Activated CD4-positive, alpha-beta T cell treated with anti-CD3 and anti-CD28 coated beads, Interleukin-2, Interleukin-4, amounts not matched to agents 100 ng/mL and 50 ng/mL, durations not matched to agents 16 hours and 8 hours (primary cell): ENCODE measurements around the gene CNTFR.

Experiments
- DNase-seq: peaks from one replicate; pipeline ENCODE4 v3.0.0-alpha.2; 2020; ENCODE audit warnings: low spot score

Gene CNTFR

DNA sequence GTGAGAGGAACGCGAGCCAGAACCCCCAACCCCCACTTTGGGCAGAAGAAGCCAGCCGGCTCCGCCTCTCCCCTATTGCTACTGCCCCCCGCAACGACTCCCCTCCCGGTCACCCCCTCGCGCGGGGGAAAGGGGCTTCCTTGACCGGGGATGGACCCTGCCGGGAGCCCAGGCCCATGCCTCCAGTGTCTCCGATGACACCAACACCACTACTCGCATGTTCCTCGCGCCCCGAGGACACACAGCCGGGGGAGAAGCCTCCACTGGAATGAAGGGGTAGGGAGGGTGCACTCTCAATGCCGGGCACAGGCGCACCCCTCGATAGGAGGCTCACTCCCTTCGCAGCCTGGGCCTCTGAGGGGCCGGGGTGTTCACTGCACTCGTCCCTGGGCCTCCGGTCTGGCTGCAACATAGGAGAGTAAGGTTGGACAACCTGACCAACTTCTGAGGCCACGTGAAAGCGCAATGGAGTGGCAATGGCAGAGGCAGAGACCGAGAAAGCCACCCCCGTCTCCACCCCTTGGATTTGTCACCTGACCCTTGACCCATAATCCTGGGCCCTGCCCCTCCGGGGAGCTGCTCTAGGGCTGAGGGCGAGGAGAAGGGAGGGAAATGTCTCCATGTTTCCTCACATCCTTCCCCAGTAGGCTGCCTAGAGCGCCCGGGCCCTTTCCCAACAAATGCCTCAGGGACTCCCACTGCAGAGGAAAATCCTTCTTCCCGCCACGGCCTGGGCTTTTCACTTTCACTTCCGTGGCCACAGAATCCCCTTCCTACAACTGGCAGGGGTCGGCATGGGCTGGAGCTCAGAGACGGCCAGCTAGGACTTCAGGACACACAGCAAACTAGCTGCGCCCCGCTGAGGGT lies 1.1 kb upstream of the CNTFR start:
- no peak for DNase-seq

DNA sequence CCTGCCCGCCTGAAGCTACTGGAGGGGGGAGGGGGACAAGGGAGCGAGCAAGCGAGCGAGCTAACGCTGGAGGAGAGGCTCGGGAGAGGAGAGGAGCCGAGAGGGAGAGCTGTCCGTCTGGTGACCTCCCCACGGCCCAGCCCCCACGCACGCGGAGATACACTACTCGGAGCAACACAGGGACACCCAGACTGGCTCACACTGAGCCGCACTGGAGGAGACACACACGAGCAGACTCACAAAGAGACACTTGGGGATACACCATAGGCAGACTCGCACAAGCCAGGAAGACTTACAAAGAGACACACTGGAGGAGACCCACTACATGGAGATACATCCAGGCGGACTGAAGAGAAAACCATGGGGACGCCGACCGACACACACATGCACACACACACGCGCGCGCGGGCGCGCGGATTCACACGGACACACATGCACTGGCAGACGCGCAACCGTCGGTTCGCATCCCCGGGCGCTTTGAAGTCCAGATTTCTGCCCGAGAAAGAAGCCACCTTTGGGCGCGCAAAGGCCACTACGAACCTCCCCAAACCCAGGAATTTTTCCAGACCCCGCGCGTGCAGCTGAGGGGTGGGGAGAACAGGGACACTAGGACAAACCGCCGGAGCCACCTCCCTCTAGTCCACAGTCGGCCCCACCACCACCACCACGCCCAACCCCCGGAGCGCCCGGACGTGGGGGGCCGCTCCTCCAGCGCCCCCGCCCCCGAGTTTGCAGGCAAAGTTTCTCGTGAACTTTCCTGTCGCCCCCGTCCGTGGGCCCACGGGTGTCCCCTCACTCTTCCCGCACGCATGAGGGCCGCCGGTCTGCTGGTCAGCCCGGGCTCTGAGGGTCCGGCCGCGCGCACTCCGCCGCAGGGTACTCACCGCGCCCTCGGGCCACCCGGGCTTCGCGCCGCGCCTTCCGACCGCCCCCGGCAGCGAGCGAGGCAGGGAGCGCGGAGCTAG lies 571 bp downstream of the CNTFR start:
- DNase-seq, result no peak

DNA sequence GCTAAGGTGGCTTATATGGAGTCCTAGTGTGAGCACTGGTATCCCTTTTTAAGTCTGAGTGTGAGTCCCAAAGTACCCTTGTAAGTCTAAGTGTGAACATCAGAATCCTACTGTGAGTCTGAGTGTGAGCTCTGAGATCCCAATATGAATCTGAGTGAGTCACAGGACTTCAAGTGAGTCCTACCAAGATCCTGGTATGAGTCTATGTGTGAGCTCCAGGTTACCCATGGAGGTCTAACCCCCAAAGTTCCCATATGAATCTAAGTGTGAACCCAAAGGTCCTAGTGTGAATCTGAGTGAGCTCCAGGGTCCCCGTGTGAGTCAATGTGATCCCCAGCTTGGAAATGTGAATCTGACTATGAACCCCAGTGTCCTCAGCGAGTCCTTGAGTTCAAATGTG lies 2.3 kb downstream of the CNTFR start:
- peak; percentile 22 for DNase-seq

DNA sequence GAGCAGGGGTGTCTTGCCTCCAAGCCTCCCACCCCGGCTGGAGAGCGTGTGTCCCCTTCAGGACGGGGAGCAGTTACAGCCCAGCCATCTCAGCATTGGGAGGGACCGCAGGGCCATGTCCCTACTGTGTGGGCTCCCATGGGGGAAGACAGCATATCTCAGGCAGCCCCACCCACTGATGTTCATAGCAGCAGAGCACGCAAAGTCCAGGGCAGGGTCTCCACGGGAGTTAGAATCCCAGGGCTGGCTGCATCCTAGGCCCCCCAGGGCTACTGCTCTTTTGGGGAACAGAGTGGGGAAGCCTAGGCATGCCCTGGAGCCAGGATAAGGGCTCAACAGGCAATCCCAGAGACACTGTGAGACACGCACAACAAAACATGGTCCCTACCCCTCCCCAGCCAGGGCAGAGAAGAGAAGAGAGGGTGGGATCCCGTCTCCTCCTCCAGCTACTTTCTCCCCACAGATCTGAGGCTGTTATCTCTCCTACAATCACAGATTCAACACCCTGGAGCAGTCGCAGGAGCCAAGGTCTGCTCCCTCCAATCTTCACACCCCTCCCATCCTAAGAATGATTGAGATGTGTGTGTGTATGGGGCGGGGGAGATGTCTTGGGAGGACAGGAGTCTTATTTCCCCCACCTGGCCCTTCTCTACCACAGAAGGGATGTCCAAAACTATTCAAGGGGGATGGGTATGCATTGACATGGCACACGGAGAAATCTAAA lies 3.4 kb downstream of the CNTFR start:
- no peak for DNase-seq

DNA sequence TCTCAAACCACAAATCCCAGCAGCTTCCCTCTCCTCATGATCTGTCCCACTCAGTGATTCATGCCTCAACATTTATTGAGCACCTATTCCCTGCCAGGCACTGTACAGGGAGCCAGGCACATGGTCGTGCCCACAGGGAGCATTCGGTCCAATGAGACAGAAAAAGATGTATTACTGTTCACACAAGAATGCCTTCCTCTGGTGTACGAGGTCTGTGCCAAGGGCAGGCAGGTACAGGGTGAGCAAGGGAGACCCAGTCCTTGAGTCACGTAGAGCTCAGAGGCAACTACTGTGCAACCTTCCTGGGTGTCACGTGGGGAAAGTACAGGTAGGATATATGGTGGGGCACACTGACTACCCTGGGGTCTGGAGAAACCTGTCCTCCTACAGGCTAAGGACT lies 4.6 kb downstream of the CNTFR start:
- DNase-seq, result no peak

DNA sequence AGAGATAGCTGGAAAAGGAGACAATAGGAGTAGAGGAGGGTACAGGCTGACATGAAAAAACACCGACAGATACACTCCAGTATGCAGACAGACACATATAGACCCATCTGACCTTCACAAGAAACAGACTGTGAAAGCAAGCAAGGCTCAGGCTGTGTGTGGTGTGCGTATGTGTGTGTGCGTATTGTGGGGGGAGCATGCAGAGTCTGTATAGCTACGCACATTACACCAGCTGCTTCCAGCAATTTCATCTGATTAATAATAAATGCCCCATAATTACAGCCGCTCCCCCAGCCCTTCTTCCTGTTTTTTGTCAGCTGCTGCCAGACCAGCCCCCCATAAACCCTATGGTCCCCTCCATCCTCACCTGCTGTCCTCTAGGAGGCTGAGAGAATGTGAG lies 6.7 kb downstream of the CNTFR start:
- DNase-seq, result no peak

DNA sequence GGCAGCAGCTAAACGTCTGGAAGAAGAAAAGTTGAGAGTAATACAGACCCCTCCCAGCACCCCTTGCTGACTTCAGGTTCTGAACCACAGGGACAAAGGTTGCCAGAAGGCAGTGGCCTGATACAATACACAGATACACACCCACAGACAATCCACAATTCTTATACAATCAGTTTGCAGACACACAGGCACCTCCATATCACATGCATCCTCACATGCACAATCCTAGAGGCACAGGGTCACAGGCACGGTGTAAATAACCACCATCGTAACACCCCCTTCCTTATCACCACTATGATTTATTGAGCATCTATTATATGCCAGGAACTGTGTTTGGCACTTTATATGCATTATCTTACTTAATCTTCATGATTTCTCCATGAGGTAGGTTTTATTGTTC lies 8.2 kb downstream of the CNTFR start:
- DNase-seq, result no peak

DNA sequence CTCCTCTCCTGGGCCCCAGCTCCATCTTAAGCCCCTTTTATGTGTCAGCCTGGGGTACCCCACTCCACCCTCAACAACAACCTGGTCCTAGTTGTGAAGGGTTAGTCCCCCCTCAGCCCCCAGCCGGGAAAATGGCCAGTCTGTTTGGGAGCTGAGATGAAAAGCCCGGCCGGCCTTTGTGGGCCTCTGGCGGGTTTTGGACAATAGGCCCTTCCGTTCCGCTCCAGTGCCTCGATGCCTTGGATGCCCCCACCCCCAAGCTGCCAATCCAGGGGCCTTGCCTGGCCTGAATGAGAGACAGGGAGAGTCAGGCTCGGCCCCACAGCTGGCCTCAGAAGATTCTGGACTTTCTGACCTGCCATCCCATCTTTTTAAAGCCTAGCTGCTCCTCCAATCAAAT lies 9.2 kb downstream of the CNTFR start:
- no peak for DNase-seq

DNA sequence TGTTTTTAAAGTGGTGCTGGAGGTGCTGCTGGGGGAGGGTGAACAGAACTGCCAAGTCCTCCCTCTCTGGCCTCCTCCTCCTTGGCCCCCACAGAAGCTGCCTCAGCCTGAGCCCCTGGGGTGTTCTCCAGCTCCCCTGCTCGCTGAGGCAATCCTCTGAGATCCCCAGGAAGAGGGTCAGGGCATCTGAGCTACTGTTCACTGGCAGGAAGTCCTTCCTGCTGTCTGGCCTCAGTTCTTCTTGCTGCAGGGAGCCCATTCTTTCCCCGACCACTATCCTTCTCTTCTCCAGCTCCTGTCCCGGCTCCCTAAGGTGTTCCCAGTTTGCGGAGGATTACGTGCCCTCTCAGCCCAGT lies 9.7 kb downstream of the CNTFR start:
- no peak for DNase-seq

DNA sequence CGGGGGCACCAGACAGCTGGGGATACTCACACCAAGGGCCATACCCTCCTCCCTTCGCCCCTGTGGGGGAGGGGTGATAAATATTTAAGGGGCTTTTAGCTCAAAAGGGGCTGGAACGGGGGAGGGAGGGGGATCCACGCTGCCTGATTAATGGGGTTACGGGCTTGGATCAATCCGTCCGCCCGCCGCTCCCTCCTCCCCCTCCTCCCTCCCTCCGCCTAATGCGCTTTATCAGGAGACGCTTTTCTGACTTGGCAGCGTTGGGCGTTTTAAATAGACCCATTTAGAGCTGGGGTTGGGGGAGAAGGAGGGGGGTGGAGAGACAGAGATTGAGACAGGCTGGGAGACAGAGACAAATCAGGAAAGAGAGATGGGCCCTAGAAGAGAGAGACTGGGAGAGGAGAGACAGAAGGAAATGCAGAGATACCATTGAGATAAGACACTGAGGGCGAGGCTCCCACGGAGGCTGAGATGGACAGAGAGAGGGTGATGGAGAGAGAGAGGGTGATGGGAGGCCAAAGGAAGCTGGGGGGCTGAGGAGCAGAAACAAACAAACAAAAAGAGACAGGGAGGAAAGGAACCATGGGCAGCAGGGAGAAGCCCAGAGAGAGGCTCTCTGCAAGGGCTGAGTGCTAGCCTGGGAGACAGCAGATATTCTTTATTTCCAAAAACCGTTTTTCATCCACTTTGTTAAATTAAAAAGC lies 10.3 kb downstream of the CNTFR start:
- no peak for DNase-seq

DNA sequence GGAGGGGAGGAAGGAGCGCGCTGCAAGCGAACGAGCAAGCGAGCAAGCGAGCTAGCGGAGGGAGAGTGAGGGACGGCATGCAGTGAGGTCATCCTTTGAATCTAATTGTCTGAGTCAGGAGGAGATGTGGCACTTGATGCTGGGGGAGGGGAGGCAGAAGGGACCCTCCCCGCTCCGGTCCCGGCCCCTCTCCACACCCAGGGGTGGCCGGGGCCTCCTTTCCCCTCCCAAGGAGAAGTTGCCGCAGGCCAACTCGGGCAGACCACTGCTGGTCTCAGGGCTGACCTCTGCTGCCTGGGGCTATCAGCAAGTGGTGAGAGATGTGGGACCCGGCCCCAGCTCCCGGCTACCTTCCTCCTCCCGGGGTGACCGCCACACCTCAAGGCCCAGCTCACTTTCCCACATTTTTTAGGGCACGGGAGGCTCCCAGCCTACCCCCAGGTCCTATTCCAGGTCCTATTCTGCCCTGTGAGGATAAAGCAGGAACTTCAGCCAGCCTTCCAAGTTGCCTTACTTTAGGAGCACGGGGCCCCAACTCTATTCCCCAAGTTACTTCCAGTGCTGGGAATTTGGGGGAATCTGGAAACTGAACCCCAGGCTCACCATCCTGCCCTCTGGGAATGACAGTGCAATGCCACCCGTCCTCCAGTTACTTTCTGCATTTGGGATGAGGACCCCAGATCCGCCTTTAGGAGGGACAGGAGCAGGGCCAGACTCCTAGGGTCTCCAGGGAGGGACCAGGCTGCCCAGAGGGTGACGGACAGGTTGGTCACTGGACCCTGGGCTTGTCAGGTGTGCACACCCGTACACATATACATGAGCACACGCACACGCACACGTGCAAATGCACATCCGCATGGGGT lies 11.1 kb downstream of the CNTFR start:
- no peak for DNase-seq

DNA sequence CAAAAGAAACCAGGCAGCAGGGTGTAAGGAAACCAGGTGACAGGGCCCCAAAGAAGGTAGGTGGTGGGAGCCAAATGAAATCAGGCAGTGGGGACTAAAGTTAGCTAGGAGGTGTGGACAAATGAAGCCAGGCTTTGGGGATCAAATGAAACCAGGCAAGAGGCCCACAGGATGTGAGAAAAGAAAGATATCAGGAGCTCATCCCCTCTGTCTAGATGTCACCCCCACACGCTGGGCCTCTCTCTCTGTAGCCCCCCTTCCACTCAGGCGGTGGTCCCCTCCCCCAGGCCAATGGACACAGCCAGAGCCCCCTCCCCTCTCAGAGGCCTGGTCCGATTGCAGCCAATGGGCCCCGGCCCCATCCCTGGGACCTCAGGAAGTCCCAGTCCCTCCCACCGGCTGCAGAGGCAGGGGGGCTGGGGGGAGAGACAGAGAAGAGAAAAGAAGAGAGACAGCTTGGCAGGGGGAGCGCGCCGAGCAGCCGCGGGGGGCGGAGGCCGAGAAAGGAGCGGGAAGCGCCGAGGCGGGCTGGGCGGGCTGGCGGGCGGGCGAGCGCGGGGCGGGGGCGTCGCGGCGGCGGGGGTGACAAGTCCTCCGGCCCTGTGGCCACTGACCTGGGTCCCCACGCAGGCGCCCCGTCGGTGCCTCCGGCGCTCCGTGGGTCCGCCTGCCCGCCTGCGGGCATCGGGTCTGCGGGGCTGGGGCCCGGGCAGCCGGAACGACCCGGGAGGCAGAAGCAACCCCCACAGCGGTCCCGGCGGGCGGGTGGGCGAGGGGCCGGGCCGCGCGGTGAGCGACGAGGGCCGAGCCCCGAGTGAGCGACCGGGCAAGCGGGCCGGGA lies 11.9 kb downstream of the CNTFR start:
- DNase-seq, result no peak

DNA sequence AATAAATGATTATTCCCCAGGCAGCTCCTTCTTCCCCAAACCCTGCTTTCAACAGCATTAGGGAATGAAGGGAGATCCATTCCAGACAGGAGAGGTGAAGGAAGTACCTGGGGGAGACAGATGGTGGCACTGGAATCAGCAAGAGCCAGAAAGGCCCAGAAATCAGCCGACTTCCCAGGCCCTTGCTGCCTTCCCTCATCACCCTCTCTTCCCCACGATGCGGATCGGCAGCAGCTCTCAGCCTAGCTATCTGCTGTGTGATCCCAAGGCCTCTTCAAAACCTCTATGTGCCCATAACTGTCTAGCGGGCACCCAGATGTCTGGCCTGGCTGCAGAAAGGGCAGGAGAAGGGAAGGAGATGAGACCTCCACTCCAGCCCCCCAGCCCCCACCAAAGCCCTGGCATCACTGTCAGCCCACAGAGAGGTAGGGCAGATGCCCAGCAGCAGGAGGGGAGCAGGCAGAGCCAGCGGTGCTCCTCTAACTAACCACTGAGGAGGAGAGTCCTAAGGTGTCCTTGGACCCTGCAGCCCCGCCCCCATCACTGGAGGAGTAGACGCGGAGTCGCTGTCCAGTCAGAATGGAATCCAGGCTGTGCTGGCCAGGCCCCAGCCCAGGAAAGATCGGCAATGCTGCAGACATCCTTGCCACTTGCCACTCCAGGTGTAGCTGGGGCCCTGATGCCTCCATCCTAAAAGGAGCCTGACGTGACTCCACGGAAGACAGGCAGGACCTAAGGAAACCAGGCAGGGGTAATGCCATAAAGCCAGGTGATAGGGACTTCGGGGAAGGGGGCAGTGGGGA lies 12.7 kb downstream of the CNTFR start:
- no peak for DNase-seq

DNA sequence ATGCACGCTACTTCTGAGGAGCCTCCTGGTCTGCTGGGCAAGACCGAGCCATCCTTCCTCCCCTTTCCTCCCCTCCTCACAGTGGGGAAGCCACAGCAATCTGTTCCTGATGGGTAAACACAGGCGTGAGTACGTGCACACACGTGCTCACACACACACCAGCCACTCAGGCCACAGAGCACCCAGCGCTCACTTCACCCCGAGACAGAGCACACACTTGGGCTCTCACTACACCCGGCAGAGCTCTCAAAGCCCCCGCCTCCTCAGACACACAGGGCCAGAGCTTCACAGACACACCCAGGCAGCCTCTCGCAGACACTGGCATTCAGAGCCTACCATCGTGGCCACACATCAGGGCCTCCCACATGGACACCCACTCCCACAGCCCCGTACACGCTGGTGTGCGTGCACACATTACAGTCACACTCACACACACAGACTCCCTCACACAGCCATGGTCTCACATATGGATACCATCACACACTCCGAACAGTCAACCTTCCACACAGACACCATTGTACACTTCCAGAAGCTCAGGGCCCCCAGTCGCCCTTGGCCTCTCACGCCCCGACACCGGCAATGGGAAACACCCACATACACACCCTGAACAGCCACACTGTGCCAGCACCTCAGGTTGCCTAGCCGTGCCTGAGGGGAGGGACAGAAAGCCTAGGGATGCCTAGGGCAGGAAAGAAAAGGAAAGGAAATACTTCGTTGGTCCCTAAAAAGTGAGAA lies 13.5 kb downstream of the CNTFR start:
- DNase-seq, result no peak

DNA sequence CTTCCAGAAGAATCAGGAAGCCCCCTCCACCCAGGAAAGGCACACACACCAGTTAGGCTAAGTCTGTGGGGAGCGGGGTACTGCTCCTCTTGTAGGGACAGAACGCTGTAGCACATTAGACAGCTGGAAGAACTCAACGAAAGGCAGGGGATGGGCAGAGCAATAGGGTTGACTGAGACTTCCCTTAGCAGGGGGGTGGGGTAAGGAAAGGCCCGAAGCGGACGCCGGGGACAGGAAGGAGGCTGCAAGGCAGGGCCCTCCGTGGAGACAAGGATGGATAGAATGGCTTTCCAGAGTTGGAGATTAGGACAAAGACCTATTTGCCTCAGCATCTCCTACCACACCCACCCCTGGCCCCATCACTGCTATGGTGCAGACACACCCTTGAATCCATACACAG lies 14.3 kb downstream of the CNTFR start:
- no peak for DNase-seq

DNA sequence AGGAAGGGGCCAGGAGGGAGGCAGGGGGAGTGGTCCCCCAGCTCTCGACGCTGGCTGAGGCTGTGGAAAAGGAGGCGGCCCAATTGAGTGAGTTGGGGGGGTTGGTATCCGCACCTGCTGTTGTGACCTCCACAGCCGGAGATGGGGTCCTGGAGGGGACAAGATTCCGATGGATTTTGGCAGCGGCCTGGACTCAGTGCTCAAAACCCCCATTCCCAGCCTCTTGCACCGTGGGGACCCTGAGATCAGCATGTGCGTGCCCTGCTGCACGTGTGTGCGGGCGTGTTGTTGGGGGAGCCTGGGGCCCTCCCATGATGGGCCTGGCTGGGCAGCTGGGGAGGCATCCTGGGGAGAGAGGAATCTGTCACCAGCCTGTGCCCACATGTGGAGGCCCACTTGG lies 15.0 kb downstream of the CNTFR start:
- DNase-seq, result no peak

DNA sequence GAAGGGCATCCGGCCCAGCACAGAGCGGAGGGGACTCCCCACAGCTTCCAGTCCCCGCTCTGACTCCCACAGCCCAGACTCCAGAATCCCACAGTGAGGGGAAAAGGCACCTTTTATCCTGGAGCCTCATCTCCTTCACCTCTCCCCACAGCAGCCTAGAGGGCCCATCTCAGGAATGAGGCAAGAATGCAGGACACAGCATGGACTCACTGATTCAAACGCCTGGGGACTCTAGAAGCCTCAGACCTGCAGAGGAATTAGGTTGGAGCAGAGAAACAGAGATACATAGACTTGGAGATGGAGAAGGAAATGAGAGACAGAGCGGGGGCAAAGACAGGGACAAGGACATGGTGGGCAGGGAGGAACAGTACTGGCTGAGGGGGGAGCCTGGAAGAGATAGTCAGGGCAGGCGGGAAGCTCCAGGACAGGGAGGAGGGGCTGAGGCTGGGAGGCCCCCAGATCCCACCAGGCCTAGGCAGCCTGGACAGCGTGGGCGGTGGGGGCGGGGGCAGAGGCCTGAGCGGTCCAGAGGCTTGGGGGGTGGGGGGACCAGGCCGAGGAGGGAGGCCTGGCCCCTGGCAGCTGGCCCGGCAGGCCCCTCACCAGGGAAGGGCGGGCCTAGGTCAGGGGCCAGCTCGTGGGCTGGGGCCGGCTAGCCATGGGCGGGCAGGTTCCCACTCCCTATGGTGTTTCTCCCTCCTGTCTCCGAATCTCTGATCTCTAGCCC lies 15.8 kb downstream of the CNTFR start:
- DNase-seq, result no peak

DNA sequence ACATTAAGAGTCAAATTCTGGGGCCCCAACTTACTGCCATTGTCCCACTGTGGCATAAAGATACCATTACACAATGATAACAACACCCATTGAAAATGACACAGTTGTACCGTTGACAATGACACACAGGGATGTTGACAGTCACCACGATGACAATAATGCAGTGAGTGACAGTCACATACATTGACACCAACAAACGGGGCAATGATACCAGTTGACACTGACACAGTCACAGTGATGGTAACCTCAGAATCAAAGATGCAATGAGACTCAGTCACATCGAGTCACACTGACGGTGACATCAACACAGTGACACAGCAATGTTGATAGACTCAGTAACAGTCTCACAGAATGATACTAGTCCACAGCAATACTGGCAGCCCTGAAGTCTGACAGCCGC lies 16.9 kb downstream of the CNTFR start:
- no peak for DNase-seq
